Activated CD4-positive, alpha-beta T cell treated with anti-CD3 and anti-CD28 coated beads for 48 hours (primary cell): ENCODE measurements around the gene NCF4.

Source experiments
- DNase-seq: peaks from one replicate; pipeline ENCODE4 v3.0.0-alpha.2; 2020

Gene NCF4

GRCh38 chr22:36899498-36899897, 38.7 kb downstream of the NCF4 start:
- no peak for DNase-seq

DNA sequence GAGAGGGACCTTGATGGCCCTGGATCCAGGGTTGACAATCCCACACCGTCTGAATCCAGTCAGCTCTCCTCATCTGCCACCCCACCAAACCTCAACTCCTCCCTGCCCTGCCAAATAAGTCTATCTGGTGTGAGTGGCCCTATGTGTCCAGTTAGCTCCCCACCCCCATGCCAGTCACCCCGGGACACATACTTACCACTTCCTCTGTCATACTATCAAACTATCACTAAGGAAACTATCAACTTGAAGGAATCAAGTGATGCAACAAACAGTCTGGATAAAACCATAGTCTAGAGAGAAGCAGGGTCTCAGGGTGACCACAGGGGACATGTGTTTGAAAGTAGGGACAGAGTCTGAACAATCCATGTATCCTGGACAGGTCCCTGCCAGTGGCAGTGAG, 39.4 kb downstream of the NCF4 start:
- DNase-seq, result no peak

GRCh38 chr22:36900880-36901279, 40.1 kb downstream of the NCF4 start:
- DNase-seq, result no peak

DNA sequence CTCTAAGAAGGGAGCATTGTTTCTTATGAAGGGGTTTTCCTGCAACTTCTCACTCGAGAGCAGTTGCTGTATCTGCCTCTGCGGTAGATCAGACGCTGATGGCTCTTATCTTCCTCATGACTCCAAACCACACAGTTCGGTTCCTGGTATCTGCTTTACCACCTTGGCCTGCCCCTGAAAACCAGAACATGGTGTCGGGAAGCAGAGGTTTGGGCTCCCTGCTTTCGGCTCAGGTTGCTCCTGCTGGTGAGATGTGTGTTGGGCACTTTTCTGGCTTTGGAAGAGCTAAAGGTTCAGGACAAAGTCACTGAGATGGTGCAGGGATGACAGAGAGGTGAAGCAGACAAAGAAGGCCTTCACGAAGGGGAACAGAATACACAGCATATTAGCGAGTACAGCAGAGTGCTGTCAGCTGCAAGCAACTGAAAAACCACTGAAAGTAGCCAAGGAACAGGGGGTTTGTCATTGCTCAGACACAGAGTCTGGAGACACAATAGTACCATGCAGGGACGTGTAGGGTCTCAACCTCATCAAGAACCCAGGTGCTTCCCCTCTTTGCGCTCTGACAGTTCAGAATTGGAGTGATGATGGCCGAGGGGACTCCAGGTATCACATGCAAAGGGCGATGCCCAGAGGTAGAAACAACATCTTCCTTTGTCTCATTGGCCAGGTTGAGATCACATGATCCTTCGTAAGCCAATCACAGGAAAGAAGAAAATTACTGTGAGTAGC, 40.8 kb downstream of the NCF4 start:
- no peak for DNase-seq

DNA sequence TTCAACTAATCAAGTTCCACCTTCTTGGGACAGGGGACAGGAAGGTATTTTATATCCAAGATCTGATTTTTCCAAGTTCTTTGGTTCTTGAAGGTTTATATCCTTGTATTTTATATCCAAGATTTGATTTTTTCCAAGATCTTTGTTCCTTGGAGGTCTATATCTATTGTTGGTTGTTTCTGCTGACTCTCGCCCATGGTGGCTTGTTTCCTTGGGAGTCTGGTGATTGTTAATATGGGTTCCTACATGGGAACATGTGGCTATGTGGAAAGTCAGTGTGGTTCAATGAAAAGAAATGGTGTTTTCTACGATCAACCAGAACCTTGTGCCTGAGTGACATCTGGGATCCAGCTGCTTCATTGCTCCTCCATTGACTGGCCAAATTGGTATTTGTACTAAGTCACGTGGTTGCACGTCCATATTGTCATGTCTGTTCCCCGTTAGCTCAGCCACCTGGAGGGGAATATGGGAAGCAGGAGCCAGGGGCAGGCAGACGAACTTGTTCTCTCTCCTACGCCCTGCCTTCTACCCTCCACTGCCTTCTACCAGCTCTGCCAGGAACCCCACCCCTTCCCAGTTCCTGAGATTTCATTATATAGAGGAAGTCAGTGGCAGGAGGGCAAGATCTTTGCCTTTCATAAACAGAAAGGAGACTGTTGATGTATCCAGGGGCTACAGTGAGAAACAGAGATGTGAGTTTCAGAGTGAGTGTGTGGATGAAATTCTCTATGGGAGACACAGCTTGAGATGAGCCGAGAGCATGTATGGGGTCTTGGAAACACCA, 41.5 kb downstream of the NCF4 start:
- no peak for DNase-seq

DNA sequence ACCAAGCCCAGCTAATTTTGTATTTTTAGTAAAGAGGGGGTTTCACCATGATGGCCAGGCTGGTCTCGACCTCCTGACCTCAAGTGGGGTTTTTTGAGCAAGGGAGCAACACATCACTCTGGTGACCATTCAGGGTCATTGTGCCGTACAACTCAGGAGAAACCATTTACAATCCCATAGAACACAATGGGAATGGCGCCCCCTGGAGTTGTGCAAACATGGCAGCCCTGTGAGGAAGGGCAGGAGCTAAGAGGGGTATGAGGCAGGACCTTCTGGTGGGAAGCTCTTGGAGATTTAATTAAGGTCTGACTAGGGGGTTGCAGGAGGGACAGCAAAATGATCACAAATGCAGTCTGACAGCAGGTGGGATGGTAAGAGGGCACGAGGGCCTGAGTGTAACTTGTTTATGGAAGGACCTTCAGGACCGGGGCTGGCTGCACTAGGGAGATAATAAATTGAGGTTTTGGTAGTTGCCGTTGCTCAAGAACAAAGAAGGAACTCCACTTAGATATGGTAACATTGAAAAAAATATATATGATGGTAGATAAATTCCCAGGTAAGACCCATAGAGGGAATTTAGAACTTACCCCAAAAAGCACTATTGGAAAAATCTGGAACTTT, 43.6 kb downstream of the NCF4 start:
- DNase-seq, result no peak

DNA sequence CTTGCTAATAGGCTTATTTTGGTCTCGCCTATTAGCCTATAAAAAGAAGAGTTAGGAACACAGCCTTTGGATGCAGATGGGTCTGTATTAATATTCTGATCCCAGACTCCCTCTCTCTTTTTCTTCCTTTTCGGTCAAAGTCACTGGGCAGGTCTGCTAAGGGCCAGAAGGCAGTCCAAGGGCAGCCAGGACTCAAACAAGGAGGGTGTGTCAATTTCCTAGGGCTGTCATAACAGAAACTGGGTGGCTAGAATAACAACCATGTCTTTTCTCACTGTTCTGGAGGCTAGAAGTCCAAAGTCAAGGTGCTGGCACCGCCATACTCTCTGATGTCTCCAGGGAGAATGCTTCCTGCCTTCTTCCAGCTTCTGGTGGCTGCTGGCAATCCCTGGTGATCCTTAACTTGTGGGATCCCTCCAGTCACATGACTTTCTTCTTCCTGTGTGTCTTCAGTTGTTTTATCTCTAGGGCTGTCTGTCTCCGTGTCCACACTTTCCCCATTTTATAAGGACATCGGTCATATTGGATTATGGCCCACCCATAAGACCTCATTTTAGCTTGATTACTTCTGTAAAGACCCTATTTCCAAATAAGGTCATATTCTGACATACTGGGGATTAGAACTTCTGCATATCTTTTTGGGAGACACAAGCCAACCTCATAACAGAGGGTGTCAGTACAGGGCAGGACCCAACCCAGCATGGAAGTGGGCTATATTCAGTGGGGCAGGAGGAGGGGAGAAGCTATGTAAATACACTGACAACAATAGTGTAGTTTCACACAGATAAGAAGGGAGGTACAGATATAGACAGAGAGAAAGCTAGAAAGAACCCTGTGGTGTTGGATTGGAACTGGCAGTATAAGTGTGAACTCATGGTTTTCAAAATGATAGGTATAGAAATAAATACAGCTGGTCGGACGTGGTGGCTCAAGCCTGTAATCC, 46.7 kb downstream of the NCF4 start:
- DNase-seq, result no peak

DNA sequence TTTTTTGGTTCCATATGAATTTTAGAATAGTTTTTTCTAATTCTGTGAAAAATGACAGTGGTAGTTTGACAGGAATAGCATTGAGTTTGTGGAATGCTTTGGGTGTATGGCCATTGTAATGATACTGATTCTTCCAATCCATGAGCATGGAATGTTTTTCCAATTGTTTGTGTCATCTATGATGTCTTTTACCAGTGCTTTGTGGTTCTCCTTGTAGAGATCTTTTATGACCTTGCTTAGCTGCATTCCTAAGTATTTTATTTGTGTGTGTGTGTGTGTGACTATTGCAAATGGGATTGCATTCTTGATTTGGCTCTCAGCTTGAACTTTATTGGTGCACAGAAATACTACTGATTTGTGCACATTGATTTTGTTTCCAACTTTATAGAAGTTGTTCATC, 49.7 kb downstream of the NCF4 start:
- no peak for DNase-seq

- no peak for DNase-seq
These were observed 51.3 kb downstream of the NCF4 start for GRCh38 chr22:36911887-36912661.

- DNase-seq, result no peak
These were observed 52.1 kb downstream of the NCF4 start for GRCh38 chr22:36912694-36913426.

DNA sequence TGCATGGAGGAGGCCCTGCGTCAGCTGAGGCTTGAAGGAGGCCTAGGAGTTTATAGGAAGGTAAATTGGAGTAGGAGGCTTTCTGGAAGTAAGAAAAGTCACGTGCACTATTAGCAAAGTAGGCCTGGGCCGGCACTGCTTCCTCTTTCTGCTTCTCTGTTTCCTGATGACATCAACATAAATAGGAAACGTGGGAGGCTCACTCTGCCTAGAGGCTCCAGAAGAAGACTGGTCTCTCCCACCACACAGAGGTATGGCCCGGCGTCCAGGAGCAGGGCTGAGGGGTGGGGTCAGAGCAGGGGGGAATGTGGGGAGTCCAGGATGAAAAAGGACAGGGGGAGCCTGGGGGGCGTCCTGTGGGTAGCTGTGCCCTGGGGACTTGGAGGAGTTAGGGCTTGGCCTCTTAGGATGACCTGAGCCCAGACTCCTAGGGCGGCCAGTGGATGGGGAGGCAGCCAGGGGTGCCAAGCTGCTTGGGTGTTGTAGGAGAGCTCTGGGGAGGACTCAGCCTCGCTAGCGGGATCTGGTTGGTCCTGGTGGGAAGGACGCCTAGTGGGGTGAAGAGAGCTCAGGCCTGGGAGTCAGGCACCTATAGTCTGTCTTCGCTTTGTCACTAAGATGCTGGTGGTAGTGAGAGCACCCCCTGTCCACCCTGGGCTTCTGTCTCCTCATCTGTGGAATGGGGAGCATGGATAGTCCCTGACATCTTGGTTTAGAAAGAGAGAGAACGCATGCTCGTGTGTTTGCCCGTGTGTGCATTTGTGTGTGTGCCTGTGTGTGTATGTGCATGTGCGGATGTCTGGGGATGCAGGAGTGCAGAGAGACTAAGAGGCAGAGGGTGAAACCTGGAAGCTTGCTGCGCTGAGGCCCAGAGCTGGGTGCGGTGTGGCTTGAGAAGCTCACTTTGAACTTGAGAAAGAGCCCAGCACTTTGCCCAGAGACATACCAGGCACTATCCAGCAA, 52.9 kb downstream of the NCF4 start, which contains the start of gene CSF2RB:
Gene CSF2RB (plus strand): TSS at position 202 of the 963 bp plus-strand sequence. CDS start 8,580 bp downstream, outside the sequence.
- DNase-seq, result no peak

DNA sequence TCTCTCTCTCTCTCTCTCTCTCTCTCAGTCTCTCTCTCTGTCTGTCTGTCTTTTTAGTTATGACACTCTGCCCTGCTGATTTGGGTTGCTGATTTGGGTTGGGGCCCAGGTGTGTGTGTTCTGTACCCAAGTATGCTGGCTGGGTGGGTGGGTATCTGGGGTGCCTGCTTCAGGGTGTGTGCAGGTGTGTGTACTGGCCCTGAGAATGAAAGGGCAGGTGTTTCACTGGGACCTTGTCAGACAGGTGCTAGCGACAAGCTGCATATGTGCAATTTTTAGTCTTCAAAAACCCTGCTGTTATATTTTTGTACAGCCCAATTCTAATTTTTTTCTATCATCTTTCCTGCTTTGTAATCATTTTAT, 53.6 kb downstream of the NCF4 start:
- DNase-seq, result no peak

DNA sequence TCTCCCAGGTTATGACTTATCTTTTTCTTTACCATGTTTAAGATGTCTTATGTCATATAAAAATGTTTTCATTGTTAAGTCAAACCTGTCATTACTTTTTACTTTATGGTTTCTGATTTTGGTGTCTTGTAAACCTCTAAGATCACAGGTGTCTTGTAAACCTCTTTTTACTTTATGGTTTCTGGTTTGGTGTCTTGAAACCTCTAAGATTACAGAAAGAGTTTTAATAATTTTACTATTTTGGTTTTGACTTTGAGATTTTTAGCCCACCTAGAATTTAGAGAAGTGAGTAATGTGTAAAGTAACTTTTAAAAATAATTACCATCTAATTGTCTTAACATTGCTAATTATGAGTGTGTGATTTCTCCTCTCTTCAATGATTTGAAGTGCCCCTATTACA, 55.2 kb downstream of the NCF4 start:
- no peak for DNase-seq

GRCh38 chr22:36918586-36919284, 57.9 kb downstream of the NCF4 start:
- no peak for DNase-seq

DNA sequence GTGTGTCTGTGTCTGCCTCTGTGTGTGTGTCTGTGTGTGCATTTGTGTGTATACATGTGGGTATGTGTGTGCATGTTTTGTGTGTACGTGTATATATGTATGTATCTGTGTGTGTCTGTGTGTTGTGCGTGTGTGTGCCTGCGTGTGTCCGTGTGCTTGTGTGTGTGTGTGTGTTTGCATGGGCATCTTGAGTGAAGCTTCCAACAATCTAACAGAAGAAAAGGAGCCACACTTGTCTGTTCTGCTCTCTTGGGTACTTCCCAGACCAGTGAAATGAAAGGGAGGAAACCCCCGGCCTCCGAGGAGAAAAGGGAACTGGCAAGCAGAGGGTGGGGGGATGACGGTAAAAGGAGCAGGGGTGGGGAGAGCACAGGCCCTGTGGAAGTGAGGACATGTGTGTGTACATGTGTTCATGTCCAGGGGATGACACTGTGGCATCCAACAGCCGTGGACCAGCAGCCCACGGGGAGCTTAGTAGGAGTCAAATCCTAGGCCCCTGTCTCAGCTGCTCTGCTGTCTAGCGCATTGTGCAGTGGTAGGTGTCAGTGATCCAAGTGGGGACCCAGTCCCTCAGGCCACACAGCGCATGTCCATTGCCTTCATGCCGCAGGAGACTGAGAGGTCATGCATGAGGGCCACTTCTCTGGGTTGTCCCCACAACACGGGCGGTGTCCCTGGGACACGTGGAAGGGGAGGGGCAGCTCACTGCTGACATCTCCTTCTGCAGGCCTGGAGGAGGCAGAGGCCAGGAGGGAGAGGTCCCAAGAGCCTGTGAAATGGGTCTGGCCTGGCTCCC, 60.7 kb downstream of the NCF4 start:
- no peak for DNase-seq

GRCh38 chr22:36922105-36922608, 61.4 kb downstream of the NCF4 start:
- DNase-seq, result no peak

DNA sequence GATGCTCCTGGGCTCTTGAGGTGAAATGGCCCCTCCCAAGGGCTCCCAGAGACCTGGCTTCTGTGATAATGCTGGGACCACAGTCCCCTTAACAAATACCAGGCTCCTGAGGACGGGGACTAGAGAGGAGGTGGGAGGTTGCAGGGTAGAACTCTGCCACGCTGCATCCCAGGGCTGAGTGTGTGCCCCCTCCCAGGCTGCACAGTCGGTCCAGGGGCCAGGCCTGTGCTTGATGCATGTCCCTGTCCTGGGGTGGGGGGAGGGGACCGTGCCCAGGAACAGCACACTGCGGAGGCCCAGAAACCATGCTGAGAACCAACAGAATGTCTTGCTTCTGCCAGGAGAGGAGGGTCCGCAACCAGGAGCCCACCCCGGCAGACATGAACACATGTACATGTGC, 61.9 kb downstream of the NCF4 start:
- DNase-seq, result no peak

DNA sequence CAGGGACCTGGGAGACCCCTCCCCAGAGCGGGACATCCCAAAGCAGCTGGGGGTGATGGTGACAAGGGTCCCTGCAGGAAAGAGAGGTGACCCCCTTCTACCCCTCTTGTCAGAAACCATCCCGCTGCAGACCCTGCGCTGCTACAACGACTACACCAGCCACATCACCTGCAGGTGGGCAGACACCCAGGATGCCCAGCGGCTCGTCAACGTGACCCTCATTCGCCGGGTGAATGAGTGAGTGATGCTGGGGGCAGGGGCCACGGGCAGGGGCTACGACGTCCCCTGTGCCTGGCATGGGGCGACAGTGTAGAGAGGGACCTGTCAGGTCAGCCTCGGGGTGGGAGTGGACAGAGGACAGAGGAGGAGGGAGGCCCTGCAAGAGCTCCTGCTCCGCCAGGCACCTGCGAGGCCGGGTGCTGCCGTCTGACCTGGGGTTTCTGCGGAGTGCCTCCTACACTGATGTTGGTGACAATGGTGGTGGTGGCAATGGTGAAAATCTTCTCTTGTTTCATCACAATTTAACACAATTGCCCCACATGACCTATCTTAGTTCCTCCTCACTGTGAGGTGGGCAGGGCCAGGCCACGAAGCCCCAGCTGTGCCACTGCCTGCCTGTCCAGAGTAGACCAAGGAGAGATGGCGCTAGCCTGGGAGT, 62.5 kb downstream of the NCF4 start:
- no peak for DNase-seq
